Activated naive CD4-positive, alpha-beta T cell treated with anti-CD3 and anti-CD28 coated beads for 36 hours (primary cell): ENCODE results near the gene ACAD10. TPM values are rescaled to one million over a fixed set of nuclear protein-coding genes. Genes with fewer than 3 reads are reported as not detected.

ENCODE experiments used
- CTCF ChIA-PET: fragments of 350-600 bp; sonication (Branson Sonifier 250); formaldehyde crosslinking; loops from one replicate; lab custom pipeline; 2021; ENCODE audit warnings: antibody characterized with exemption; lab: Charles Lee
- DNase-seq: peaks from one replicate; pipeline ENCODE4 v3.0.0-alpha.2; 2020
- H3K27ac Mint-ChIP-seq: one replicate; pipeline ENCODE4 v1.8.0; 2021; ENCODE audit warnings: mild to moderate bottlenecking, mixed read lengths
- H3K27me3 Mint-ChIP-seq: one replicate; pipeline ENCODE4 v1.8.0; 2021; ENCODE audit warnings: low read depth, mixed read lengths
- H3K36me3 Mint-ChIP-seq: one replicate; pipeline ENCODE4 v1.8.0; 2021; ENCODE audit warnings: low read depth, mixed read lengths
- H3K4me1 Mint-ChIP-seq: one replicate; pipeline ENCODE4 v1.8.0; 2021; ENCODE audit warnings: low read depth, mixed read lengths
- H3K4me3 Mint-ChIP-seq: one replicate; pipeline ENCODE4 v1.8.0; 2021; ENCODE audit warnings: mild to moderate bottlenecking, moderate library complexity, mixed read lengths
- H3K9me3 Mint-ChIP-seq: one replicate; pipeline ENCODE4 v1.8.0; 2021; ENCODE audit warnings: mixed read lengths
- intact Hi-C: fragments of 100-400 bp; cut with micrococcal nuclease; formaldehyde crosslinking; loops from one replicate; pipeline ENCODE4 v1.15.1; 2023
- total RNA-seq, 2 experiments: library from RNA; stranded (reverse); gene quantifications; one replicate each; pipeline ENCODE4 v1.2.3, GENCODE V29; 2021

ACAD10 gene
- total RNA-seq, 2 experiments from 2014 or later = 19.0 to 21.7 TPM

DNA sequence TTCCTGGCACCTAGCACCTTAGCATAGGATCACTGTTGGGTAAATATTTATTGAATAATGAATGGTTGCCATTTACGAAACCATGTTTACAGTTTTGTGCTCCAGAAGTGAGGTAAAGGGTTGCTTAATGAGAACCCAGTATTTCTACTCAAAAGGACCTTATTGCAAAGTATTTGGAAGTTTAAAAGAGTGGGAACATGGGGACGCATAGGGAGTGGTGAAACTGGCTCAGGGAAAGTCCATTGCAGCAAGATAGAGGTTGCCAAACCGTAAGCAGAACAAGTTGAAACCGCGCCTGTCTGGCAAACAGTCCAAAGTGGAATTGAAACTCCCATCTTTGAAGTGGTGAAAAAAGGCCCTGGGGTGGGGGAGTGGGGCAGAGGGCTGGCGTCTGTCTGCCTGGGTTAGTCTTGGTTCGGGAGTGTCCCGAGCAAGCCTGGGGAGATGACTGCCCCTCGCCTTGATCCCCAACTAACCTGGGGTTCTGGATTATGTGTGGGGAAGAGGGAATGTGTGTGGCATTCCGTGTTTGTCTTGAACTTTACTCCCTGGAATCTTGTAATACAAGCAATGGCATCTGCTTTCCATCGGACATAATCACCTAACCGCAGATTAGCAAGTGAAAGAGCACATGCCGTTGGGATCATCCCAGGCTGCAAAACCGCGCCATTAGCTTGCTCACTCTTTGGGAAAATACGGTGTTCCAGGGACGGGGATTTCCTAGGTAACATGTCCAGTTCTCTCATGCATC lies 88.1 kb downstream of the ACAD10 start:
- Mint-ChIP-seq H3K27me3 (peaks cover 4% of the 10 kb centered on the region), H3K9me3 (no peaks in the 10 kb centered on the region), H3K4me3 (no peak overlapping the region), H3K36me3 (no peaks in the 10 kb centered on the region), H3K27ac (no peak overlapping the region), H3K4me1 (peaks cover 6% of the 10 kb centered on the region)
- intact Hi-C loops = no loop called here
- CTCF ChIA-PET = no interaction called here
- DNase-seq = no peak

GRCh38 chr12:111775205-111776193 lies 89.6 kb downstream of the ACAD10 start:
- CTCF ChIA-PET = interaction anchor here (0.6 to 1.3 kb wide), 4 partner anchors 32 to 379 kb away, joined by 3 to 4 read pairs (median 3); no protein-coding TSS in a partner anchor
- Mint-ChIP-seq H3K27me3 (peaks cover 4% of the 10 kb centered on the region), H3K4me3 (no peak overlapping the region), H3K9me3 (no peaks in the 10 kb centered on the region), H3K36me3 (no peaks in the 10 kb centered on the region), H3K27ac (no peak overlapping the region), H3K4me1 (peaks cover 6% of the 10 kb centered on the region)
- no peak for DNase-seq
- intact Hi-C loops = no loop called here

GRCh38 chr12:111776836-111777344 lies 91.0 kb downstream of the ACAD10 start:
- Mint-ChIP-seq H3K27me3 (peaks cover 4% of the 10 kb centered on the region), H3K4me3 (no peak overlapping the region), H3K36me3 (no peaks in the 10 kb centered on the region), H3K9me3 (peaks cover 4% of the 10 kb centered on the region), H3K27ac (no peak overlapping the region), H3K4me1 (peaks cover 6% of the 10 kb centered on the region)
- CTCF ChIA-PET = no interaction called here
- intact Hi-C loops = no loop called here
- DNase-seq = no peak

- H3K4me1 Mint-ChIP-seq = peaks cover 6% of the 10 kb centered on the region
- CTCF ChIA-PET = interaction anchor here (0.6 kb wide), 1 partner anchor 33 kb away, joined by 3 read pairs; no protein-coding TSS in a partner anchor
- H3K27ac Mint-ChIP-seq = no peak overlapping the region
- peaks cover 4% of the 10 kb centered on the region for H3K9me3 Mint-ChIP-seq
- H3K4me3 Mint-ChIP-seq = no peak overlapping the region
- DNase-seq = no peak
- peaks cover 4% of the 10 kb centered on the region for H3K27me3 Mint-ChIP-seq
- intact Hi-C loops = no loop called here
- no peaks in the 10 kb centered on the region for H3K36me3 Mint-ChIP-seq
Observed at GRCh38 chr12:111777345-111778045, 91.6 kb downstream of the ACAD10 start.

GRCh38 chr12:111780166-111780565 lies 94.3 kb downstream of the ACAD10 start:
- Mint-ChIP-seq H3K4me1 (peaks cover 6% of the 10 kb centered on the region), H3K4me3 (no peak overlapping the region), H3K9me3 (peaks cover 4% of the 10 kb centered on the region), H3K36me3 (no peaks in the 10 kb centered on the region), H3K27ac (no peak overlapping the region), H3K27me3 (no peaks in the 10 kb centered on the region)
- DNase-seq = no peak
- intact Hi-C loops = no loop called here
- CTCF ChIA-PET = no interaction called here

- Mint-ChIP-seq H3K4me3 (no peak overlapping the region), H3K9me3 (peaks cover 4% of the 10 kb centered on the region), H3K27me3 (no peaks in the 10 kb centered on the region), H3K4me1 (peaks cover 5% of the 10 kb centered on the region), H3K27ac (no peak overlapping the region), H3K36me3 (no peaks in the 10 kb centered on the region)
- DNase-seq = no peak
- intact Hi-C loops = no loop called here
- CTCF ChIA-PET = no interaction called here
Observed at GRCh38 chr12:111780615-111781014, 94.8 kb downstream of the ACAD10 start.

- CTCF ChIA-PET = no interaction called here
- H3K9me3 Mint-ChIP-seq = peaks cover 4% of the 10 kb centered on the region
- H3K4me3 Mint-ChIP-seq = no peak overlapping the region
- H3K27me3 Mint-ChIP-seq = no peaks in the 10 kb centered on the region
- DNase-seq = no peak
- H3K27ac Mint-ChIP-seq = no peak overlapping the region
- intact Hi-C loops = no loop called here
- no peaks in the 10 kb centered on the region for H3K36me3 Mint-ChIP-seq
- H3K4me1 Mint-ChIP-seq = no peaks in the 10 kb centered on the region
Observed at GRCh38 chr12:111781085-111781658, 95.3 kb downstream of the ACAD10 start.

- CTCF ChIA-PET = no interaction called here
- intact Hi-C loops = no loop called here
- no peak overlapping the region for H3K27ac Mint-ChIP-seq
Observed at GRCh38 chr12:111783046-111783445, 97.2 kb downstream of the ACAD10 start.

DNA sequence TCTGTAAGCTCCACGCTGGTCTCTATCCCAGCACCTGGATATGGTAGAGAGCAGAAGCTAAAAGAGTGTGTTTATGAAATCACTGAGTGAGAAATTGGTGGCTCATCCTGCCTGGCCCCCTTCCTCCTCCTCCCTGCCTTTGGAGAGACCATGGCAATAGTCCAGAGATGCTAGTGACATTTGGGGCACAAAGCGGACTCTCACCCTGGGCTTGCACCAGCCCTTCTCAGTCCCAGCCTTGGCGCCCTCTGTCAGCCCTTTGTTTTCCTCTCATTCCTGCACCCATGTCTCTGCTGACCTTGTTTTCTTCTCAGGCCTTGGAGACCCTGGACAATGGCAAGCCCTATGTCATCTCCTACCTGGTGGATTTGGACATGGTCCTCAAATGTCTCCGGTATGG lies 99.1 kb downstream of the ACAD10 start:
- CTCF ChIA-PET = interaction anchor here (1.0 kb wide), 1 partner anchor 28 kb away, joined by 5 read pairs; no protein-coding TSS in a partner anchor
- Mint-ChIP-seq H3K4me3 (no peak overlapping the region), H3K36me3 (no peaks in the 10 kb centered on the region), H3K4me1 (no peaks in the 10 kb centered on the region), H3K9me3 (peaks cover 4% of the 10 kb centered on the region), H3K27me3 (no peaks in the 10 kb centered on the region), H3K27ac (no peak overlapping the region)
- DNase-seq = no peak
- intact Hi-C loops = no loop called here

More at GRCh38 chr12:111783046-111783445, 97.2 kb downstream of the ACAD10 start:
- Mint-ChIP-seq H3K36me3 (no peaks in the 10 kb centered on the region), H3K9me3 (peaks cover 4% of the 10 kb centered on the region), H3K4me1 (no peaks in the 10 kb centered on the region), H3K4me3 (no peak overlapping the region), H3K27me3 (no peaks in the 10 kb centered on the region)
- no peak for DNase-seq

DNA sequence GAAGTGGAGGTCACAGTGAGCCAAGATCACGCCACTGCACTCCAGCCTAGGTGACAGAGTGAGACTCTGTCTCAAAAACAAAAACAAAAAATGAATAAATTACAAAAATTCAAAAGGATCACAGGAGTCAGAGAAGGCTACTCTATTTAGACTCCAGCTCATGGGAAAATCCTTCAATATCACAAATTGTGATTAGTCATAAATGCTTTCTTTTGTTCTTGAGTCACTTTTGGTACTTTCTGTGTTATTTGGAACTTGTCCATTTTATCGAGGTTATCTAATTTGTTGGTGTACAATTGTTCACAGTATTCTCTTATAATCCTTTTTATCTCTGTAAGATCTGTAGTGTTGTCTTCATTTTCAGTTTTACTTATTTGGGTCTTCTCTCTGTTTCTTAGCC lies 99.8 kb downstream of the ACAD10 start:
- H3K4me3 Mint-ChIP-seq = no peak overlapping the region
- H3K36me3 Mint-ChIP-seq = no peaks in the 10 kb centered on the region
- DNase-seq = no peak
- CTCF ChIA-PET = interaction anchor here (1.0 kb wide), 1 partner anchor 27 kb away, joined by 5 read pairs; no protein-coding TSS in a partner anchor
- no peaks in the 10 kb centered on the region for H3K27me3 Mint-ChIP-seq
- H3K27ac Mint-ChIP-seq = no peak overlapping the region
- H3K4me1 Mint-ChIP-seq = no peaks in the 10 kb centered on the region
- intact Hi-C loops = no loop called here
- peaks cover 4% of the 10 kb centered on the region for H3K9me3 Mint-ChIP-seq

DNA sequence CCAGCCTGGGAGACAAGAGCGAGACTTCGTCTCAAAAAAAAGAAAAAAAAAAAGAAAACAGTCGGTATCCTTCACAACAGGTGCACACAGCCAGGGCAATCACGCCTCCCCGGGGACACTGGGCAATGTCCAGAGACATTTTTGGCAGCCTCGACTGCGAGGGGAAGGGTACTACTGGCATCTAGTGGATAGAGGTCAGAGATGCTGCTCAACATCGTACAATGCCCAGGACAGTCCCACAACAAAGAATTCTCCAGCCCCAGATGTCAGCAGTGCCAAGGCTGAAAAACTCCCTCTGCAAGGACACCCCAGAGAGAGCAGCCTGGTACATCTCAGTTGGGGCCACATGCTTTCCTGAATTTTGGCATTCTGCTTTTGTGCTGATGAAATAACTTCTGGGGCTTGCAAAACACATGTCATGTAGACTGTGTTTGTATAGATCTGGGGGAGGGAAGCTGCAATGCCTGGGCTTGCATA lies 102.4 kb downstream of the ACAD10 start:
- no peaks in the 10 kb centered on the region for H3K9me3 Mint-ChIP-seq
- CTCF ChIA-PET = interaction anchor here (0.5 kb wide), 1 partner anchor 1372 kb away, joined by 3 read pairs; no protein-coding TSS in a partner anchor

More for the DNA sequence above, 102.4 kb downstream of the ACAD10 start:
- Mint-ChIP-seq H3K36me3 (no peaks in the 10 kb centered on the region), H3K27ac (no peak overlapping the region), H3K4me3 (no peak overlapping the region), H3K4me1 (no peaks in the 10 kb centered on the region), H3K27me3 (no peaks in the 10 kb centered on the region)
- intact Hi-C loops = no loop called here
- DNase-seq = no peak
